H1 (cell line): Measurements from ENCODE around the gene PKM. TPM values are rescaled to one million over a fixed set of nuclear protein-coding genes. Genes with fewer than 3 reads are reported as not detected.

Experiments used
- KDM5A ChIP-seq: fragments of 200-600 bp; IDR thresholded peaks from 2 replicates; pipeline ENCODE4 v1.7.1; 2012; ENCODE audit warnings: mild to moderate bottlenecking, low read length, inconsistent platforms, mixed read lengths
- polyA plus RNA-seq, 7 experiments: library from polyadenylated mRNA; depleted of rRNA in 3 of 7; stranded (reverse) in 5 of 7; unstranded in 2 of 7; fragments of >200 nt in 5 of 7; fragments of 200-250 nt in 2 of 7; gene quantifications; 1 replicate in 5 of 7; 2 replicates in 1 of 7; 4 replicates in 1 of 7; pipeline versions ENCODE4 v1.2.1 to v1.2.3, GENCODE V29; 2011 to 2013; ENCODE audit warnings: missing spikeins in 2 of 7, mixed read lengths in 2 of 7
- total RNA-seq: library from RNA; stranded (reverse); fragmentation: NEBNext Ultra II Directional; extraction: Animal tissue kit (Norgen Biotek cat#: 25700); gene quantifications from 2 replicates; pipeline ENCODE4 v1.2.1, GENCODE V29; 2021

PKM gene
- total and polyA plus RNA-seq, 2 of the 8 experiments (the other 6 are each of a cell fraction or from before 2014, with no cell fraction given), result 780 to 856 TPM

GRCh38 chr15:72182244-72182643 lies 48.7 kb downstream of the PKM start (continued):
- TF ChIP-seq KDM5A, result no peak
